AG10803 (cell line): Measurements from ENCODE around the gene NCF4.
A peak's percentile ranks its signal among the peaks of the same experiment; 100 is the strongest.

Experiments
- DNase-seq: peaks from one replicate; pipeline ENCODE4 v3.0.0; 2010; ENCODE audit warnings: low read depth
- H3K4me3 ChIP-seq: 2 replicates; pipeline ENCODE4 v1.5.1; 2011; ENCODE audit warnings: mild to moderate bottlenecking, low read length, control low read depth
- TF ChIP-seq, protein P1 (sequence below): conservative IDR thresholded peaks from 2 replicates; pipeline ENCODE4 v1.5.1; 2011; ENCODE audit warnings: mild to moderate bottlenecking, low read length, control low read depth, inconsistent platforms

Gene NCF4

DNA sequence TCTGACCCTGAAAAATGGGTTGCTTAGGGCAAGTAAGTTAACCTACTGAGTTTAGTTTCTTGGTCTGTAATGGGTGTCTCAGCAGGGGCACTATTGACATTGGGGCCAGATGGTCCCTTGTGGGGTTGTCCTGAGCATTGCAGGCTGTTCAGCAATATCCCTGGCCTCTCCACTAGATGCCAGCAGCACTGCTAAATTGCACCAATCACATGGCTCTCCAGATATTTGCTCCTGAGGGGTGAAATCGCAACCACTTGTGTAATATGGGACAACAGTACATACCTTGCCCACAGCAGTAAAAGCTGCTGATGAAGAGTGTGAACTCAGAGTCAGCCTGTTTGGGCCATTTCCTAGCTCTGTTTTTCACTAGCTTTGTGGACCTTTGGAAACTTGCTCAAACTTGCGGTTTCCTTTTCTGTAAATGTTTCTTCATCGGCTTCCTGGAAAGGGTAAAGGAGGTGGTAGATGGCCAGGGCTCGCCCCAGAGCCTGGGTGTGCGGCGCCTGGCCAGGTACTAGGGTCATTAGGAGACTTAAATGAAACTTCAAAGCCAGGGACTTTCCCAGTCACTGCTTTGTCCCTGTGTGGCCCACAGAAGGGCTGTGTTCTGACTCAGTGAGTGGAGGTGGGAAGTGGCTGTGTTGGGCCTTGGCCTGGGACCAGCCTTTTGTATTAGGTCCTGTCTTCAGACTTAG is 13.0 kb downstream of the NCF4 start:
- TF ChIP-seq, protein P1, sequence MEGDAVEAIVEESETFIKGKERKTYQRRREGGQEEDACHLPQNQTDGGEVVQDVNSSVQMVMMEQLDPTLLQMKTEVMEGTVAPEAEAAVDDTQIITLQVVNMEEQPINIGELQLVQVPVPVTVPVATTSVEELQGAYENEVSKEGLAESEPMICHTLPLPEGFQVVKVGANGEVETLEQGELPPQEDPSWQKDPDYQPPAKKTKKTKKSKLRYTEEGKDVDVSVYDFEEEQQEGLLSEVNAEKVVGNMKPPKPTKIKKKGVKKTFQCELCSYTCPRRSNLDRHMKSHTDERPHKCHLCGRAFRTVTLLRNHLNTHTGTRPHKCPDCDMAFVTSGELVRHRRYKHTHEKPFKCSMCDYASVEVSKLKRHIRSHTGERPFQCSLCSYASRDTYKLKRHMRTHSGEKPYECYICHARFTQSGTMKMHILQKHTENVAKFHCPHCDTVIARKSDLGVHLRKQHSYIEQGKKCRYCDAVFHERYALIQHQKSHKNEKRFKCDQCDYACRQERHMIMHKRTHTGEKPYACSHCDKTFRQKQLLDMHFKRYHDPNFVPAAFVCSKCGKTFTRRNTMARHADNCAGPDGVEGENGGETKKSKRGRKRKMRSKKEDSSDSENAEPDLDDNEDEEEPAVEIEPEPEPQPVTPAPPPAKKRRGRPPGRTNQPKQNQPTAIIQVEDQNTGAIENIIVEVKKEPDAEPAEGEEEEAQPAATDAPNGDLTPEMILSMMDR: peak; percentile 70
- peak; percentile 78 for DNase-seq
- H3K4me3 ChIP-seq: no peak overlapping the region

DNA sequence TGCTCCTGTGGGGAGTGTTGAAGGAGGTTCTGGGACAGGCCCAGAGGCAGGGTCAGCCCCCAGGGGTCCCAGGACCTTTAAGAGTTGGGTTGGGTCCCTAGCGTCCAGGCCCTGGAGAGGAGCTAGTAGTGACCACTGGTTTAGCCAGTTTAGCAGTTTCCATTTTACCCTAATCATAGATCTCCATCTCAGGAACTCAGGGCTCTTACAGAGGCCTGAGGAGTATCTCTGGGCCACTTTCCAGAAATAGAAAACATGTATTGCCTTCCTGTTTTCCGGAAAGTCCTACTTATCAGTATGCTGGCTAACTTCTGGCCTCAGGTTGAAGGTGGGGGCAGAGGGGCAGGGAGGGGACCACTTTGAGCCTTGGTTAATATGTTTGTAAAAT is 13.5 kb downstream of the NCF4 start:
- no peak overlapping the region for H3K4me3 ChIP-seq
- DNase-seq: no peak
- TF ChIP-seq, protein P1: no peak

DNA sequence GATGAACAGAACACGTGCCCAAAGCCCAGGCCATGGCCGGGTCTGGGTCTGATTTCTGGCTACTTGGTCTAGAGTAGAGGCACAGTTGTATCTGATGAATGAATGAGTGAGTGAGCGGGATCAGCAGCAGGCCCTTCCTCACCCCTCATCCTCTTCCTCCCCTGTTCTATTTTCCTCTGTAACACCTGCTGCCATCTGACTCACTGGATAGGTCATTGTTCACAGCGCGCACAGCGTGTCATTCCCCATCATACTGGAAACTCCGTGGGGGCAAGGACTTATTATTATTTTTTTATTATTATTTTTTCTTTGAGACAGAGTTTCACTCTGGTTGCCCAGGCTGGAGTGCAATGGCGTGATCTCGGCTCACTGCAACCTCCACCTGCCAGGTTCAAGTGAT is 13.9 kb downstream of the NCF4 start:
- H3K4me3 ChIP-seq: no peak overlapping the region
- DNase-seq: no peak
- TF ChIP-seq, protein P1: no peak

DNA sequence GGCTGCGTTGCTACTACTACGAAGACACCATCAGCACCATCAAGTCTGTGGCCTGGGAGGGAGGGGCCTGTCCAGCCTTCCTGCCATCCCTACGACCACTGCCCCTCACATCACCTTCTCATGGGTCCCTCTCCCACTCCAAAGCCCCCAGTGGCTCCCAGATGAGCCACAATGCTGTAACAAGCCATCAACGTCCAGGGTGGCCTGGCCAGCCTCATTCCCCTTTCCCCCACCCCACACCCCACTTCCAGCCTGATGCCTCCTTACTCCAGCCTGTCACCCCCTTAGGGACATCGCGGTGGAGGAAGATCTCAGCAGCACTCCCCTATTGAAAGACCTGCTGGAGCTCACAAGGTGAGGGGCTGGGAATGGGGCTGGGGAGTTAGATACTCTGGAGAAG is 14.9 kb downstream of the NCF4 start:
- TF ChIP-seq, protein P1: no peak
- no peak overlapping the region for H3K4me3 ChIP-seq
- DNase-seq: no peak

DNA sequence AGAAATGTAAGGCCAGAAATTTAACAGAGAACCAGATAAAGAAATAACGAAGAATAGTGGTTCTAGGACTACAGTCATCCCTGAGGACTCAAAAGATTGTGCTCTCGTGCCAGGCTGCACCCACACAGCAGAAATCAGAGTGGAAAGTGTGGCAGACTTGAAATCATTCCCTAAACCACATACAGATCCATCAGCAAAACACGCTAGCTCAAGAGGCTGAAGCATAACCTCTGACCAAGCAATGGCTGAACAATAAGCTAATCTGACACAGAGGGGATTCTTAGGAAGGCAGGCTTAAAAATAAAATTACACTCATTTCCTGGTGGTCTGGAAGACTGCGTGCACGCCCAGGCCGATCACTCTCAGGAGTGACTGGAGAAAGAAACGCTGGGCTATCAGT is 19.0 kb downstream of the NCF4 start:
- TF ChIP-seq, protein P1: no peak
- peak; percentile 81 for DNase-seq

DNA sequence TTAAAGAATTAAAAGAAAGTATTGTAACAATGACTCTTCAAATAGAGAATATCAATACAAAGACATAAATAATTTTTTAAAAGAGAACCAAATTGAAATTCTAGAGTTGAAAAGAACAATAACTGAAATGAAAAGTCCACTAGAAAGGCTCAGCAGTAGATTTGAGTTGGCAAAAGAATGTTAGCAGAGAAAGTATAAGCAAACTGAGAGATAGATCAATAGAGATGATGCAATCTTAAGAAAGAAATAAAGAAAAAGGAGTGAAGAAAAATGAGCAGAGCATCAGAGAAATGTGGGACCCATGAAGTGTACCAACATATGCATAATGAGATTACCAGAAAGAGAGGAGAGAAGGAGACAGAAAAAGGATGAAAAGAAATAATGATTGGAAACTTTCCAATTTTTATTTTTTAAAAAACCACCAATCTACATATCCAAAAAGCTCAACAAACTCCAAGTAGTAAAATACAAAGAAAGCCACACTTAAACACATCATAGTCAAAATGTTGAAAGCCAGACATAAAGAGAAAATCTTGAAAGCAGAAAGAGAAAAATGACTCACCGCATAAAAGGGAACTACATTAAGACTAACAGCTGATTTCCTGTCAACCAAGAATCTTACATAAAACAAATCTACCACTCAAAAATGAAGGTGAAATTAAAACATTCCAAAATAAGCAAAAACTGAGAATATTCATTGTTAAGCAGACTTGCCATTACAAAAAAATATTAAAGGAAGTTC is 20.9 kb downstream of the NCF4 start:
- TF ChIP-seq, protein P1: no peak
- no peak for DNase-seq
- no peak overlapping the region for H3K4me3 ChIP-seq

More for the DNA sequence above, 19.0 kb downstream of the NCF4 start:
- H3K4me3 ChIP-seq: no peak overlapping the region
